ENCODE results near the gene TMEM47. TPM values are rescaled to one million over a fixed set of nuclear protein-coding genes. Genes with fewer than 3 reads are reported as not detected.

Gene TMEM47
- total RNA-seq, 1 donor from 2014 or later: 1.6 TPM

DNA sequence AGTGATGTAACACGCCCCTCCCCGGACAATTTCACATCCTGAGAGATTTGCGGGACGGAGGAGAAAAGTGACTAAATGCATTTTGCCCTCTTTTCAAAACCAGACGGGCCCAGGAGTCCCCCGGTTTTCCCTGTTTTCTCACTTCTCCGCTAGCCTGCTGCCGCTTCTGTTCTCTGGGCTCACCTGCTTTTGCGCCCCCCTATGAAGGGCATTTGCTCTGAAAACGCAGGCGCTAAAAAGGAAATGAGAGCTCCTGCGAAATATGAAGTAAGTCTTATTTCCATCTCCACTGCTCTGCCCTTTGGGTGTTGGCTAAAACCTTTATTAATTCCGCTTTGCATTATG lies 613 bp upstream of the TMEM47 start:
- Mint-ChIP-seq H3K9me3 (ENCODE audit: unreplicated experiment) (no peaks in the 10 kb centered on the region), H3K27me3 (ENCODE audit: unreplicated experiment) (no peaks in the 10 kb centered on the region), H3K36me3 (ENCODE audit: low read depth, unreplicated experiment) (peaks cover 3% of the 10 kb centered on the region), H3K4me1 (ENCODE audit: unreplicated experiment) (peaks cover 8% of the 10 kb centered on the region), H3K4me3 (ENCODE audit: unreplicated experiment) (peak overlapping the region; percentile 83), H3K27ac (ENCODE audit: unreplicated experiment) (no peak overlapping the region)
- TF ChIP-seq, protein P1, sequence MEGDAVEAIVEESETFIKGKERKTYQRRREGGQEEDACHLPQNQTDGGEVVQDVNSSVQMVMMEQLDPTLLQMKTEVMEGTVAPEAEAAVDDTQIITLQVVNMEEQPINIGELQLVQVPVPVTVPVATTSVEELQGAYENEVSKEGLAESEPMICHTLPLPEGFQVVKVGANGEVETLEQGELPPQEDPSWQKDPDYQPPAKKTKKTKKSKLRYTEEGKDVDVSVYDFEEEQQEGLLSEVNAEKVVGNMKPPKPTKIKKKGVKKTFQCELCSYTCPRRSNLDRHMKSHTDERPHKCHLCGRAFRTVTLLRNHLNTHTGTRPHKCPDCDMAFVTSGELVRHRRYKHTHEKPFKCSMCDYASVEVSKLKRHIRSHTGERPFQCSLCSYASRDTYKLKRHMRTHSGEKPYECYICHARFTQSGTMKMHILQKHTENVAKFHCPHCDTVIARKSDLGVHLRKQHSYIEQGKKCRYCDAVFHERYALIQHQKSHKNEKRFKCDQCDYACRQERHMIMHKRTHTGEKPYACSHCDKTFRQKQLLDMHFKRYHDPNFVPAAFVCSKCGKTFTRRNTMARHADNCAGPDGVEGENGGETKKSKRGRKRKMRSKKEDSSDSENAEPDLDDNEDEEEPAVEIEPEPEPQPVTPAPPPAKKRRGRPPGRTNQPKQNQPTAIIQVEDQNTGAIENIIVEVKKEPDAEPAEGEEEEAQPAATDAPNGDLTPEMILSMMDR (IDR thresholded peaks at IDR 0.05; ENCODE audit: unreplicated experiment): no peak
- DNase-seq (ENCODE audit: low spot score): peak; percentile 2

DNA sequence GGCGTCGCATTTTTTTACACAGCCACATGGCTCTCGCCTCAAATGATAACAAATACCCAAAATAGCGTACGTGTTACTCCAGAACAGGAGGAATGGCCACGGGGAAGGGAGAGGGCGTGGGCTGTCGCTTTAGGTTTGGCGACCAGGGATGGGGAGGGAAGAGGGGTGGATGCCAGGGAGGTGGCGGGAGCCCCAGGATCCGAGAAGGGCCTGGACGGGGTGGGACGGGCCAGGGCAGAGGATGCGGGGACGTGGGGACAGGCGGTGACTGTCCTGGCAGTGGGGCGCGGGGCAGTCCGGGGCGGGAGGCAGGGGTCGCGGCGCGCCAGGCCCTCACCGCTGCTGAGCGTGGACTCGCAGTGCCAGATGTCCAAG lies 631 bp downstream of the TMEM47 start:
- TF ChIP-seq, protein P1 (IDR thresholded peaks at IDR 0.05; ENCODE audit: unreplicated experiment): no peak
- Mint-ChIP-seq H3K27me3 (ENCODE audit: unreplicated experiment) (no peaks in the 10 kb centered on the region), H3K4me3 (ENCODE audit: unreplicated experiment) (peak overlapping the region; percentile 94), H3K27ac (ENCODE audit: unreplicated experiment) (peak overlapping the region; percentile 75), H3K9me3 (ENCODE audit: unreplicated experiment) (no peaks in the 10 kb centered on the region), H3K36me3 (ENCODE audit: low read depth, unreplicated experiment) (peaks cover 3% of the 10 kb centered on the region), H3K4me1 (ENCODE audit: unreplicated experiment) (peaks cover 8% of the 10 kb centered on the region)
- no peak for DNase-seq (ENCODE audit: low spot score)

DNA sequence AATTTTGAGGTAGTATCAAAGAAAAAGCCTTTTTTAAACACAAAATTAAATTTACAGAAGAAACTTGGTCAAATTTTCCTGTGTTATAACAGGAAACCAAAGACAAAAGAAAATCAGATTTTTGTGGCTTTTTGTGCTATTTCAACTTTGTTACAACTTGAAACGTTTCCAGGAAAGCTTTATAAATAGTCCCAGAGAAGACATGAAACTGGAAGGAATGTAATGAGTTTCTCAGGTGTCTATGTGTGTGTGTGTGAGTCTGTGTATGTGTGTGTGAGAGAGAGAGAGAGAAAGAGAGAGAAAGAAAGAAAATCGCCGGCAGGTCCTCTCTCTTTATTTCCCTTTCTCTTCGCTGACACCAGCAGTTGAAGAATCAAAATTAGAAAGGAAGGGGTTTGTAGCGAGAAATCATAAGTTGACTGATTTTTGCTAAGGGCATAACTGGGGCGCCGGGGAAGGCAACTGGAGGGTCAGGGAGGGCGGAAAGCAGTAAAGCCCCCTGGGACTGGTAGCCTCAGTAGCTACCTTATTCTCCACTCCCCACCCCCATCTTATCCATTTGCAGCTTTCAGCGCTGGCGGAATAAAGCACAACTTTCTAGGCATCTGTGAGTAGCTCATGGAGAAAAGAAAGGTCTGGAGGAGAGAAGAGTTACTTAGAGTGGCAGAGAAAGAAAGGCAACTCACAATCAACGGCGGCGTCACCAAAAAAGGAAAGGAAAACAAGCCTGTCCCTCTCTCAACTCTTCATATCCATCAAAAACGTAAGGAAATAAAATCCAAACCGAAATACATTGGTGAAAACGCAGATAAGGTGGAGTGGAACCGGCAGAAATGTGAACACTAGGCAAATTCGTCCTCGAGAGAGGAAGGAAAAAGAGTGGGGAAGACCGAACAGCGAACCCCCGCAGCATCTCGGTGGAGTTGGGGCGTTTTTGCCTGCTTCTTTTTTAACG lies 1.3 kb downstream of the TMEM47 start:
- Mint-ChIP-seq H3K4me1 (ENCODE audit: unreplicated experiment) (peaks cover 8% of the 10 kb centered on the region), H3K27me3 (ENCODE audit: unreplicated experiment) (no peaks in the 10 kb centered on the region), H3K36me3 (ENCODE audit: low read depth, unreplicated experiment) (peaks cover 3% of the 10 kb centered on the region), H3K9me3 (ENCODE audit: unreplicated experiment) (no peaks in the 10 kb centered on the region), H3K27ac (ENCODE audit: unreplicated experiment) (peak overlapping the region; percentile 75), H3K4me3 (ENCODE audit: unreplicated experiment) (peak overlapping the region; percentile 94)
- TF ChIP-seq, protein P1 (IDR thresholded peaks at IDR 0.05; ENCODE audit: unreplicated experiment): no peak
- DNase-seq (ENCODE audit: low spot score): no peak

DNA sequence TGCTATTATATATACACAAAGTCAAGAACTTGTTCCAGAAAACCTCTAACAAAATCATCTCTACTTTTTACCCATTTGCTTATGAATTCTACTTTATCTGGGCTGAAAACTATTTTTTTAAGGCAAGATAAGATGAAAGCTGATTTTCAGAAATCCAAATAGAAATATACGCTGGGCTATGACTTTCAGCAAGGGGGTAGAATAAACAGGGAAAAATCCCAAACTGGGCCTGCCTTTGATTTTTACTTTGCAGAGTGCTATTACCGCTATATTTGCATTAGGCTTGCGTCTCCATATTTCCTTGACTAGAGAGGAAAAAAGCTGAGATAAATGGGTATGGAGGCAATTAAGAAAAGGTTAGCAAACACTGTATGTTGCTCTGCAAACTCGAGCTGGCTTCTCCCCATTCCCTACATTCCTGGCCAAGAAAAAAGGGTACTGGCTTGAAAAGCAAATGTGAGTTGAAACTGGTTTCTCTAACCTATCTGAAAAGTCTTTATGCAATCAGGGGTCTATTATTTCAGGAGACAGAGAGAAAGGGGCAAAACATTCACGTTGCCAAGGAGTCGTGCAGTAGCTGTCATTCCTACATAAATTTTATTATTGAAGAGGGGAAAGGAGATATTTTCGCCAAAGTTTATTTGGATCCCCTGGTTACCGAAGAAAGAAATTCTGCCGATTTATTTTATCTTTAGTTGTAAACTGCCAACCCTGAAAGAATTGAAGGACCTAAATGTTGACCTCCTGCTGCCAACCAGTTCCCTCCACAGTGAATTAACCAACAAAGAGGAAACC lies 2.2 kb downstream of the TMEM47 start:
- TF ChIP-seq, protein P1 (IDR thresholded peaks at IDR 0.05; ENCODE audit: unreplicated experiment): no peak
- Mint-ChIP-seq H3K4me3 (ENCODE audit: unreplicated experiment) (no peak overlapping the region), H3K27me3 (ENCODE audit: unreplicated experiment) (no peaks in the 10 kb centered on the region), H3K4me1 (ENCODE audit: unreplicated experiment) (peaks cover 8% of the 10 kb centered on the region), H3K27ac (ENCODE audit: unreplicated experiment) (no peak overlapping the region), H3K9me3 (ENCODE audit: unreplicated experiment) (no peaks in the 10 kb centered on the region), H3K36me3 (ENCODE audit: low read depth, unreplicated experiment) (peaks cover 3% of the 10 kb centered on the region)
- no peak for DNase-seq (ENCODE audit: low spot score)
